Spleen (tissue), 7 donors: ENCODE data around the gene INTS6.
"Not testable (repeated sequence)": the region's sequence is repeated elsewhere in the genome, so short reads cannot be mapped to it uniquely, and the experiment has no call there.

Experiments
- POLR2A ChIP-seq, 3 donors: fragments of 450-650 bp; IDR thresholded peaks; one replicate each; pipeline ENCODE4 v1.5.1; 2017; ENCODE audit warnings: antibody characterized with exemption in 3 of 3, mild to moderate bottlenecking in 1 of 3
- POLR2AphosphoS5 ChIP-seq, 3 donors: sonication (generic); formaldehyde crosslinking; IDR thresholded peaks; one replicate each; pipeline ENCODE4 v1.5.1; 2017; ENCODE audit warnings: antibody characterized with exemption in 3 of 3
- TF ChIP-seq, protein P1 (sequence below), 11 experiments: fragments of 200-600 bp in 7 of 11; fragments of 450-650 bp in 4 of 11; sonication (generic) in 4 of 11; IDR thresholded peaks in 8 of 11; conservative IDR thresholded peaks in 3 of 11; 1 replicate in 7 of 11; 2 replicates in 4 of 11; pipeline versions ENCODE4 v1.4.0 to v1.8.0; 2016 to 2021; ENCODE audit warnings: antibody characterized with exemption in 11 of 11, inconsistent platforms in 4 of 11, mild to moderate bottlenecking in 1 of 11
- donor health status: DM: no; HTN: no; CAD: no; lungs with moderate emphysema.
- donor health status: DM: no; HTN: no; CAD: no.
- donor health status: DM: no; HTN: no; CAD: no.

DNA sequence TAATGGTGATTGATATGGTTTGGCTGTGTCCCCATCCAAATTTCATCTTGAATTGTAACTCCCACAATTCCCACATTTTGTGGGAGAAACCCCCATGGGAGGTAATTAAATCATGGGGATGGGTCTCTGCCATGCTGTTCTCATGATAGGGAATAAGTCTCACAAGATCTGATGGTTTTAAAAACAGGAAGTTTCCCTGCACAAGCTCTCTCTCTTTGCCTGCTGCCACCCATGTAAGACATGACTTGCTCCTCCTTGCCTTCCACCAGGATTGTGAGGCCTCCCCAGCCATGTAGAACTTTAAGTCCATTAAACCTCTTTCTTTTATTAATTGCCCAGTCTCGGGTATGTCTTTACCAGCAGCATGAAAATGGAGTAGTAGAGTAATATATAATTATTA, 37.5 kb downstream of the INTS6 start:
- not testable (repeated sequence) for TF ChIP-seq POLR2AphosphoS5, POLR2A (IDR thresholded peaks at IDR 0.05)
- TF ChIP-seq, protein P1, sequence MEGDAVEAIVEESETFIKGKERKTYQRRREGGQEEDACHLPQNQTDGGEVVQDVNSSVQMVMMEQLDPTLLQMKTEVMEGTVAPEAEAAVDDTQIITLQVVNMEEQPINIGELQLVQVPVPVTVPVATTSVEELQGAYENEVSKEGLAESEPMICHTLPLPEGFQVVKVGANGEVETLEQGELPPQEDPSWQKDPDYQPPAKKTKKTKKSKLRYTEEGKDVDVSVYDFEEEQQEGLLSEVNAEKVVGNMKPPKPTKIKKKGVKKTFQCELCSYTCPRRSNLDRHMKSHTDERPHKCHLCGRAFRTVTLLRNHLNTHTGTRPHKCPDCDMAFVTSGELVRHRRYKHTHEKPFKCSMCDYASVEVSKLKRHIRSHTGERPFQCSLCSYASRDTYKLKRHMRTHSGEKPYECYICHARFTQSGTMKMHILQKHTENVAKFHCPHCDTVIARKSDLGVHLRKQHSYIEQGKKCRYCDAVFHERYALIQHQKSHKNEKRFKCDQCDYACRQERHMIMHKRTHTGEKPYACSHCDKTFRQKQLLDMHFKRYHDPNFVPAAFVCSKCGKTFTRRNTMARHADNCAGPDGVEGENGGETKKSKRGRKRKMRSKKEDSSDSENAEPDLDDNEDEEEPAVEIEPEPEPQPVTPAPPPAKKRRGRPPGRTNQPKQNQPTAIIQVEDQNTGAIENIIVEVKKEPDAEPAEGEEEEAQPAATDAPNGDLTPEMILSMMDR (IDR thresholded peaks at IDR 0.05 in 8 of 11, conservative IDR thresholded peaks at IDR 0.05 in 3 of 11) = not testable (repeated sequence)
